ENCODE data around the gene DNM2. TPM values are rescaled to one million over a fixed set of nuclear protein-coding genes. Genes with fewer than 3 reads are reported as not detected.

DNM2 gene
- total RNA-seq, 6 experiments from 2014 or later = 54.0 to 86.9 (median 68.3) TPM

DNA sequence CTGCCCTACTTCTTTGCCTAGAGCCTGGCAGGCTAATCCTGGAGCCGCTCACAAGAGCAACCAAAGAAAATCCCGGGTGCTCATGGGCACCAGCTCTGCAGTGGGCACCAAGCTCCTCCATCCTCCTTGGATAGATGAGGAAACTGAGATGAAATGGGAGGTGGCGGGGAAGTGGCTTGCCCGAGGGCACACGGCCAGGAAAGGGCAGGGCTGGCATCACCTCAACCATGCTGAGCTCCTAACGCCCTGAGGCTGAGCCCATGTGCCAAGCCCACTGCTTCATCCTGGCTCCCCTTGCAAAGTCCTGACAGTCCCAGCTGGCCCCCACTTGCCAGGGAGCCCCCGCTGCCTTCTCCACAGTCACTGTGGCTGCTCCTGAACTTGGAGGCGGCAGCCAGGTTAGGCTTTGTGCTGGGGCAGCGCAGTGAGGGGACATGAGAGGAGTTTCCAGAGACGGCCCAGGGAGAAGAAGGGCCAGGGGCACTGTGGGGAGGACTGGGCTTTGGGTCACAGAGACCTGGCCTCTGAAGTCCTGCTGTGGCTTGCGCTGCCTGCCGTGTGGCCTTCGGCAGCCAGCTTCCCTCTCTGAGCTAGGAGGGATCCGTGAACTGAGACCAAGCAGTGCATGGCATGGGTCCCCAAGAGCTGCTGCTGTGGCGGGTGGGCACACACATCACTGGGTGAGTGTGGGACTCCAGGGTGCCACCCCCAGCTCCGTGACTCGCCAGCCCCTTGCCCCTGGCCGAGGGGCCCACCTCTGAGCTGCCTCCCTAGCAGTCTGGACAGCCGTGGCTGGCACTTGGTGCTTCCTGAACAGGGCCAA, 100.6 kb downstream of the DNM2 start:
- H3K4me1 ChIP-seq = no peaks in the 10 kb centered on the region
- no peak overlapping the region for H3K4me3 ChIP-seq
- H3K9me3 ChIP-seq = no peaks in the 10 kb centered on the region
- no peak for TF ChIP-seq POLR2A (IDR thresholded peaks at IDR 0.05)
- TF ChIP-seq, protein P1, sequence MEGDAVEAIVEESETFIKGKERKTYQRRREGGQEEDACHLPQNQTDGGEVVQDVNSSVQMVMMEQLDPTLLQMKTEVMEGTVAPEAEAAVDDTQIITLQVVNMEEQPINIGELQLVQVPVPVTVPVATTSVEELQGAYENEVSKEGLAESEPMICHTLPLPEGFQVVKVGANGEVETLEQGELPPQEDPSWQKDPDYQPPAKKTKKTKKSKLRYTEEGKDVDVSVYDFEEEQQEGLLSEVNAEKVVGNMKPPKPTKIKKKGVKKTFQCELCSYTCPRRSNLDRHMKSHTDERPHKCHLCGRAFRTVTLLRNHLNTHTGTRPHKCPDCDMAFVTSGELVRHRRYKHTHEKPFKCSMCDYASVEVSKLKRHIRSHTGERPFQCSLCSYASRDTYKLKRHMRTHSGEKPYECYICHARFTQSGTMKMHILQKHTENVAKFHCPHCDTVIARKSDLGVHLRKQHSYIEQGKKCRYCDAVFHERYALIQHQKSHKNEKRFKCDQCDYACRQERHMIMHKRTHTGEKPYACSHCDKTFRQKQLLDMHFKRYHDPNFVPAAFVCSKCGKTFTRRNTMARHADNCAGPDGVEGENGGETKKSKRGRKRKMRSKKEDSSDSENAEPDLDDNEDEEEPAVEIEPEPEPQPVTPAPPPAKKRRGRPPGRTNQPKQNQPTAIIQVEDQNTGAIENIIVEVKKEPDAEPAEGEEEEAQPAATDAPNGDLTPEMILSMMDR (IDR thresholded peaks at IDR 0.05) = no peak
- no peak overlapping the region for H3K27ac ChIP-seq
- intact Hi-C loops (cut with DNase I) = no loop called here
- DNase-seq (no peak), ATAC-seq (no peak)
- no peaks in the 10 kb centered on the region for H3K27me3 ChIP-seq
- H3K36me3 ChIP-seq = peaks cover 0 to 39% (median 2%) of the 10 kb centered on the region in 4 donors
- WGBS (ENCODE audit: insufficient coverage, low coverage, low lambda C conversion rate, missing lambda C conversion rate) = 66% methylated on average over 4 of the region's 19 CpGs

DNA sequence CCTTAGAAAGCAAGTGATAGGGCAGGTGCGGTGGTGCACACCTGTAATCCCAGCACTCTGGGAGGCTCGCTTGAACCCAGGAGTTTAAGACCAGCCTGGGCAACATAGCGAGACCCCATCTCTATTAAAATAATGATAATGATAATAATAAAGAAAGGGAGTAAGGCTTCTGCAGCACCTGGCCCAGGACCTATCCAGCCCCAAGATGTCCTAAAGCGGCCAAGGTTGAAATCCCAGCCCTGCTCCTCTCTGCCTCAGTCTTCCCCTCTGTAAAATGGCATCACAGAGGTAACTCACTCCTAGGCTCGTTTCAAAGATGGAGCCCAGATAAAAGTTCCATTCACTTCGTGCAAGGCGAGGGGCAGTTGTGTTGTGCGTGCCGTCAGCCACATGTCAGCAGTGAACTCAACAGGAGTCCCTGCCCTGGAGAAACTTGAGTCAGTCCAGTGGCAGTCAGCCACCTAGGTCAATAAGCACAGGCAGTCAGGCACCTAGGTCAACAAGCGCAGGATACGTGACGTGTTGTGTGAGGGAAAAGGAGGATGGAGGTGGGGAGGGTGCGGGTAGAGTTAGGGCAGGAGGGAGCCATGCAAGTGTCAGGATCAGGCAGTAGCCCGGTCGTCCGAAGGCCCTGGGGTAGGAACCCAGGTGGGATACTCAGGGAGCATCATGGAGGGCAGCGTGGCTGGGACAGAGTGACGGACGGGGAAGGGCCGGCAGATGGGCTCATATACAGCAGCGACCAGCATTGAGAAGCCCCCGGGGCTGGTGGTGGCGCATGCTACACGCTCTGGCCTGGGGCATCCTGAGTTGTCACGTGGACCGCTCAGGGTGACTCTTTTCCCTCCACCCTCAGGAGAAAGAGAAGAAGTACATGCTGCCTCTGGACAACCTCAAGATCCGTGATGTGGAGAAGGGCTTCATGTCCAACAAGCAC, 101.5 kb downstream of the DNM2 start:
- Histone ChIP-seq H3K27ac (no peak overlapping the region), H3K4me3 (no peak overlapping the region), H3K4me1 (no peaks in the 10 kb centered on the region), H3K36me3 (peaks cover 0 to 41% (median 8%) of the 10 kb centered on the region in 4 donors), H3K9me3 (no peaks in the 10 kb centered on the region), H3K27me3 (no peaks in the 10 kb centered on the region)
- ATAC-seq = peak in 1 of 4 donors; percentile 6
- no peak for TF ChIP-seq POLR2A (IDR thresholded peaks at IDR 0.05)
- TF ChIP-seq, protein P1 (IDR thresholded peaks at IDR 0.05) = no peak
- whole genome bisulfite sequencing (ENCODE audit: insufficient coverage, low coverage, low lambda C conversion rate, missing lambda C conversion rate) = 94% methylated on average over 12 of the region's 27 CpGs
- no peak for DNase-seq
- intact Hi-C loops (cut with DNase I) = no loop called here

DNA sequence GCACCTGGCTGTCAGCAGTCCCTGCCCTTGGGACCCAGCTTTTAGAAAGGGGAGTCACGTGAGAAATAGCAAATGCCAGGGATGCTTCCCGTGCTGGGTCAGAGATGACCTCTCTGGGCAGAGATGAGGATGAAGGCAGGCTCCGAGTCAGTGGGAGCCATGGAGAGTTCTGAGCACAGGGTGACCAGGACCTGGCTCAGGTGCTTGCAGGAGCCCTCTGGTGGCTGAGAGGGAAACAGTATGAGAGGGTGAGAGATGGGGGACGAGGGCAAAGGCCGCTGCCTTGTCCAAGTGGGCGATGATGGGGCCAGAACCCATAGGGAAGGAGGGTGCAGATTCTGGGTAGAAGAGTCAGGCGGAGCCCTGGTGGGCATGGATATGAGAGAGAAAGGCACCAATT, 102.3 kb downstream of the DNM2 start:
- Histone ChIP-seq H3K27me3 (no peaks in the 10 kb centered on the region), H3K36me3 (peaks cover 0 to 48% (median 10%) of the 10 kb centered on the region in 4 donors), H3K4me3 (no peak overlapping the region), H3K4me1 (no peaks in the 10 kb centered on the region), H3K27ac (no peak overlapping the region), H3K9me3 (no peaks in the 10 kb centered on the region)
- peak; percentile 7 to 37 (median 25) for ATAC-seq
- TF ChIP-seq POLR2A (IDR thresholded peaks at IDR 0.05) = no peak
- TF ChIP-seq, protein P1 (IDR thresholded peaks at IDR 0.05) = peak in 3 of 4 donors; percentile 11 to 31 (median 26)
- peak in 1 of 3 donors; percentile 42 for DNase-seq
- intact Hi-C loops (cut with DNase I) = no loop called here
- WGBS (ENCODE audit: insufficient coverage, low coverage, low lambda C conversion rate, missing lambda C conversion rate) = 84% methylated on average over 7 of the region's 7 CpGs

DNA sequence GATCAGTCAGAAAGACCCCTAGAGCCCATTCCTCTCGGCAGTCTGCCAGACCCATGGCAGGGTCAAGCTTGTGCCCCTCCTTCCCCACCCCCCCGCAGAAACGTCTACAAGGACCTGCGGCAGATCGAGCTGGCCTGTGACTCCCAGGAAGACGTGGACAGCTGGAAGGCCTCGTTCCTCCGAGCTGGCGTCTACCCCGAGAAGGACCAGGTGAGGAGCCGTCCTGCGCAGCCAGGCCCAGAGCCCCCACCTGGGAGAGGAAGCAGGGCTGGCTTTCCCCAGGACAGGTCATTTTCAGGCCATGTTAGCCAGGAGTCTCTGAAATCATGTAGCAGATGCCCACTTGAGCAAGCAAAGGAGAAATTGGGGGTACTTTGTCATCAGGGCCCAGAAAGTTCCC, 105.8 kb downstream of the DNM2 start:
- H3K4me3 ChIP-seq = no peak overlapping the region
- peaks cover 0 to 65% (median 18%) of the 10 kb centered on the region in 4 donors for H3K36me3 ChIP-seq
- H3K9me3 ChIP-seq = no peaks in the 10 kb centered on the region
- no peaks in the 10 kb centered on the region for H3K4me1 ChIP-seq
- DNase-seq (peak in 1 of 3 donors; percentile 43), ATAC-seq (no peak)
- H3K27me3 ChIP-seq = no peaks in the 10 kb centered on the region
- 80% methylated on average over 2 of the region's 12 CpGs for WGBS (ENCODE audit: insufficient coverage, low coverage, low lambda C conversion rate, missing lambda C conversion rate)
- TF ChIP-seq POLR2A (IDR thresholded peaks at IDR 0.05) = no peak
- TF ChIP-seq, protein P1 (IDR thresholded peaks at IDR 0.05) = no peak
- intact Hi-C loops (cut with DNase I) = no loop called here
- no peak overlapping the region for H3K27ac ChIP-seq
